Activated naive CD8-positive, alpha-beta T cell treated with anti-CD3 and anti-CD28 coated beads, Interleukin-2, amount 10 ng/mL, durations not matched to agents 7 days and 5 days (primary cell): Measurements from ENCODE around the gene WHAMM. TPM values are rescaled to one million over a fixed set of nuclear protein-coding genes. Genes with fewer than 3 reads are reported as not detected.

Source experiments
- ATAC-seq: fragments of 150-1000 bp; cut with Tn5 transposase; one replicate; pipeline ENCODE4 v1.10.0; 2021; ENCODE audit warnings: low read depth, moderate library complexity
- POLR2A ChIA-PET: fragments of 350-600 bp; sonication (Branson Sonifier 250); formaldehyde crosslinking; loops from one replicate; lab custom pipeline; 2021; ENCODE audit warnings: antibody characterized with exemption; lab: Charles Lee
- DNase-seq: peaks from one replicate; pipeline ENCODE4 v3.0.0; 2021
- H3K27ac Mint-ChIP-seq: one replicate; pipeline ENCODE4 v1.8.0; 2022; ENCODE audit warnings: mild to moderate bottlenecking, mixed read lengths
- H3K27me3 Mint-ChIP-seq: one replicate; pipeline ENCODE4 v1.8.0; 2022; ENCODE audit warnings: mild to moderate bottlenecking, moderate library complexity, mixed read lengths
- H3K36me3 Mint-ChIP-seq: one replicate; pipeline ENCODE4 v1.8.0; 2021; ENCODE audit warnings: mild to moderate bottlenecking, mixed read lengths
- H3K4me1 Mint-ChIP-seq: one replicate; pipeline ENCODE4 v1.8.0; 2021; ENCODE audit warnings: mixed read lengths
- H3K4me3 Mint-ChIP-seq: one replicate; pipeline ENCODE4 v1.8.0; 2022; ENCODE audit warnings: mild to moderate bottlenecking, moderate library complexity, mixed read lengths
- H3K9me3 Mint-ChIP-seq: one replicate; pipeline ENCODE4 v1.8.0; 2021; ENCODE audit warnings: mixed read lengths
- total RNA-seq, 2 experiments: library from RNA; stranded (reverse); gene quantifications; one replicate each; pipeline ENCODE4 v1.2.3, GENCODE V29; 2021

Gene WHAMM
- total RNA-seq, 2 experiments from 2014 or later = 18.1 to 18.2 TPM

- H3K27ac Mint-ChIP-seq = no peak overlapping the region
- DNase-seq = no peak
- POLR2A ChIA-PET = interaction anchor here (0.6 kb wide), 1 partner anchor 198 kb away, joined by 3 read pairs; no protein-coding TSS in a partner anchor
- H3K27me3 Mint-ChIP-seq = peaks cover 3% of the 10 kb centered on the region
- peaks cover 2% of the 10 kb centered on the region for H3K4me1 Mint-ChIP-seq
- H3K36me3 Mint-ChIP-seq = no peaks in the 10 kb centered on the region
- no peaks in the 10 kb centered on the region for H3K9me3 Mint-ChIP-seq
- H3K4me3 Mint-ChIP-seq = no peak overlapping the region
- no peak for ATAC-seq
These were observed 61.4 kb downstream of the WHAMM start for GRCh38 chr15:82870727-82871320.

DNA sequence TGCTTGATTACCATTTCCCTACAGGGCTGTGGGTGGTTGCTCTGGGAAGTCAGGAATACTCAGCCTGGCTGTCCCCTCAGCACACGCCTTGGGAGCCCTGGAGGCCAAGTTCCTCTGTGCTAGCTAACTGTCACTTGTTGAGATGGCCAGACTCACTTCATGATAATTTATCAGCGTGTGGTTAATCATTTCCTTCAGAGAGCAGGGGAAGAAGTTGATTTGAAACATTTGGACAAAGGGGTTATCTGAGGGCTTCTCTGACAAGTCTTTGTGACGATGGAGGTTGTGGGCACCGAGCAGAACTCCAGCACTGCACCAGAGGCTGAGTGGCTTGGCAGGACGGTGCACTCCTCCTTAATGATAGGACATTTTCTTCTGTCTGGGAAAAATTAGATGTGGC lies 61.9 kb downstream of the WHAMM start:
- peaks cover 2% of the 10 kb centered on the region for H3K4me1 Mint-ChIP-seq
- no peaks in the 10 kb centered on the region for H3K9me3 Mint-ChIP-seq
- no peak overlapping the region for H3K27ac Mint-ChIP-seq
- ATAC-seq (no peak), DNase-seq (no peak)
- no peak overlapping the region for H3K4me3 Mint-ChIP-seq
- no peaks in the 10 kb centered on the region for H3K36me3 Mint-ChIP-seq
- POLR2A ChIA-PET = no interaction called here
- H3K27me3 Mint-ChIP-seq = peaks cover 3% of the 10 kb centered on the region

DNA sequence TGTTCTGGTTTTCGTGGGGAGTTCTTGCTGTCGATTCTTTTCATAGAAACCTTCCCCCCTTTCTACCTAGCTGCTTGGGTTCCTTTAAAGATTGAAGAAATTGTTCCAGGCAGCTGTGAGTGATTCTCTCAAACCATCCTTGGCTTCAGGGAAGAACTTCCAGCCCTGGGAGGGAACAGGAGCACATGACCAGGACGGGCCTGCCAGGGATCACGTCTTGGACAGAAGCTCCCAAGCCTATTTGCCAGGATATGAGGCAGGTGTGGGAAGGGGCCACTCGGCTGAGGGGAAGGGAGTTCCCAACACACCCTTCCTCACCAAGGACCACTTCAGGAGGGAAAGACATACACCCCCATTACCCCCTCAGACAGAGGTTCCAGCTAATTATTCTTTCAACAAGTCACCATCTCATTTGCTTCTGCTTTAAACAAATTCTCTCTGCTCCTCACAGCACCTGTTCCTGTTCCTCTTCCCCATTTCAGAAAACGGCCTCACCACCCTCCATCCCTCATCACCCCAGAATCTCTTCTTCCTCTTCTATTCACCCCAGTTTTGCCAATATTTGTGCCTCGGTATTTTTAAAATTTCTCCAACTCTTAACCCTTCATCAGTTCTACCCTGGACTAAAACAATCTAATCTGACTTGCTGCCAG lies 62.5 kb downstream of the WHAMM start:
- Mint-ChIP-seq H3K9me3 (no peaks in the 10 kb centered on the region), H3K27me3 (peaks cover 3% of the 10 kb centered on the region), H3K27ac (no peak overlapping the region), H3K4me3 (no peak overlapping the region), H3K4me1 (peaks cover 2% of the 10 kb centered on the region), H3K36me3 (no peaks in the 10 kb centered on the region)
- no peak for ATAC-seq
- POLR2A ChIA-PET = no interaction called here
- DNase-seq = no peak

GRCh38 chr15:82873000-82873680 lies 63.7 kb downstream of the WHAMM start:
- POLR2A ChIA-PET = no interaction called here
- DNase-seq (no peak), ATAC-seq (no peak)
- H3K4me1 Mint-ChIP-seq = peaks cover 2% of the 10 kb centered on the region
- no peaks in the 10 kb centered on the region for H3K9me3 Mint-ChIP-seq
- peaks cover 3% of the 10 kb centered on the region for H3K27me3 Mint-ChIP-seq
- H3K36me3 Mint-ChIP-seq = no peaks in the 10 kb centered on the region
- no peak overlapping the region for H3K27ac Mint-ChIP-seq
- H3K4me3 Mint-ChIP-seq = no peak overlapping the region

GRCh38 chr15:82874267-82874666 lies 64.8 kb downstream of the WHAMM start:
- POLR2A ChIA-PET = no interaction called here
- H3K9me3 Mint-ChIP-seq = no peaks in the 10 kb centered on the region
- H3K27me3 Mint-ChIP-seq = peaks cover 3% of the 10 kb centered on the region
- no peak overlapping the region for H3K27ac Mint-ChIP-seq
- DNase-seq = no peak
- H3K4me1 Mint-ChIP-seq = peaks cover 2% of the 10 kb centered on the region
- H3K36me3 Mint-ChIP-seq = no peaks in the 10 kb centered on the region
- ATAC-seq = no peak
- no peak overlapping the region for H3K4me3 Mint-ChIP-seq

GRCh38 chr15:82874961-82875360 lies 65.5 kb downstream of the WHAMM start:
- Mint-ChIP-seq H3K27ac (no peak overlapping the region), H3K4me1 (peaks cover 2% of the 10 kb centered on the region), H3K4me3 (no peak overlapping the region), H3K36me3 (no peaks in the 10 kb centered on the region), H3K9me3 (no peaks in the 10 kb centered on the region), H3K27me3 (peaks cover 3% of the 10 kb centered on the region)
- ATAC-seq (no peak), DNase-seq (no peak)
- POLR2A ChIA-PET = no interaction called here

DNA sequence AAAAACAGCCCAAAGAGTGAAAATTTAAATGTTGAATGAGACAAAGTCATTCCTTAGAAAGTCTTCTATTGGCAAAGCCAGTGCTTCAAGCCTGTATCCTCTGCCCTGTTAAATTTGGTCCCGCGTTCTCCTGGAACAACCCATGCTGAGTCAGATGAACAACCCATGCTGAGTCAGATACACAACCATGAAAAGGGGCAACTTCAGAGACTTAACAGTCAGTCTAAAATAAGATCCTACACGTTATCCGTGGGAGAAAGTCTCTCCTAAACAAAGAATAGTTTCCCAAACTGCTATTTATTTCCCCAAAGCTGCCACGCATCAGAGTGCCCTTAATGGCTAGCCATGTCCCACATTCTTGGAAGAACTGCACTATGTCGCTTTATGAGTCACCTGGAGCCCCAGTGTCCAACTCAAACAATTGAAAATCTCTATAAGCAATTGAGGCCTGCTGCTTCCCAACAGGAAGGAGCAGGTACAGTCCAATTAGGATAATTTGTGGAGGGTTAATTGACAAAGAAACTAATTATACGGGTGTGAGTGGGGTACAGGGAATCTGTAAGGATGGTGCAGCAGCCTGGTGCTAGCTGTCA lies 66.1 kb downstream of the WHAMM start:
- Mint-ChIP-seq H3K4me3 (no peak overlapping the region), H3K27me3 (peaks cover 3% of the 10 kb centered on the region), H3K4me1 (peaks cover 2% of the 10 kb centered on the region), H3K9me3 (no peaks in the 10 kb centered on the region), H3K36me3 (no peaks in the 10 kb centered on the region), H3K27ac (no peak overlapping the region)
- POLR2A ChIA-PET = no interaction called here
- ATAC-seq = no peak
- no peak for DNase-seq

DNA sequence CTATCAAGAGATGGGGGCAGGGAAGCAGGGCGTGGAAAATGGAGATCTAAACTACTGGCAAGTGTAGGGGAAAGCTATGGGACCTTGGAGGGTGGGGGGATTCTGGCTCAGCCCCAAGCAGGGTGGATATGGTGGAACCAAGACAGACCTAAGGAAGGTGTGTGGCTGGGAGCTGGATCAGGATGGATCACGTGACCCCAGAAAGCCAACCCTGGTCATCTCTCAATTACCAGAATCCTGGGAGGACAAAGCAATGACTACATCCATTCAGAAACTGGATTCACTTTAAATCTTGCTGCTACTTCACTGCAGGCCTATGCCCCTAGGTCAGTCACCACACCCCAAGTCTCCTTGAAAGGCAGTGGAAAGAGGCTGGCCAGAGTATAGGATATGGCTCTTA lies 68.4 kb downstream of the WHAMM start:
- Mint-ChIP-seq H3K27ac (no peak overlapping the region), H3K36me3 (no peaks in the 10 kb centered on the region), H3K4me1 (no peaks in the 10 kb centered on the region), H3K4me3 (no peak overlapping the region), H3K27me3 (no peaks in the 10 kb centered on the region), H3K9me3 (no peaks in the 10 kb centered on the region)
- ATAC-seq (no peak), DNase-seq (no peak)
- POLR2A ChIA-PET = no interaction called here

GRCh38 chr15:82878325-82878724 lies 68.9 kb downstream of the WHAMM start:
- POLR2A ChIA-PET = no interaction called here
- Mint-ChIP-seq H3K4me3 (no peak overlapping the region), H3K9me3 (no peaks in the 10 kb centered on the region), H3K4me1 (no peaks in the 10 kb centered on the region), H3K36me3 (no peaks in the 10 kb centered on the region), H3K27ac (no peak overlapping the region), H3K27me3 (no peaks in the 10 kb centered on the region)
- no peak for DNase-seq
- ATAC-seq = no peak

- Mint-ChIP-seq H3K9me3 (no peaks in the 10 kb centered on the region), H3K4me1 (no peaks in the 10 kb centered on the region), H3K4me3 (no peak overlapping the region), H3K36me3 (no peaks in the 10 kb centered on the region), H3K27ac (no peak overlapping the region), H3K27me3 (no peaks in the 10 kb centered on the region)
- DNase-seq (no peak), ATAC-seq (no peak)
- POLR2A ChIA-PET = no interaction called here
These were observed 71.3 kb downstream of the WHAMM start for GRCh38 chr15:82880704-82881103.

GRCh38 chr15:82881747-82882146 lies 72.3 kb downstream of the WHAMM start:
- Mint-ChIP-seq H3K36me3 (no peaks in the 10 kb centered on the region), H3K4me1 (no peaks in the 10 kb centered on the region), H3K27me3 (no peaks in the 10 kb centered on the region), H3K27ac (no peak overlapping the region), H3K9me3 (no peaks in the 10 kb centered on the region), H3K4me3 (no peak overlapping the region)
- ATAC-seq = no peak
- no peak for DNase-seq
- POLR2A ChIA-PET = no interaction called here

DNA sequence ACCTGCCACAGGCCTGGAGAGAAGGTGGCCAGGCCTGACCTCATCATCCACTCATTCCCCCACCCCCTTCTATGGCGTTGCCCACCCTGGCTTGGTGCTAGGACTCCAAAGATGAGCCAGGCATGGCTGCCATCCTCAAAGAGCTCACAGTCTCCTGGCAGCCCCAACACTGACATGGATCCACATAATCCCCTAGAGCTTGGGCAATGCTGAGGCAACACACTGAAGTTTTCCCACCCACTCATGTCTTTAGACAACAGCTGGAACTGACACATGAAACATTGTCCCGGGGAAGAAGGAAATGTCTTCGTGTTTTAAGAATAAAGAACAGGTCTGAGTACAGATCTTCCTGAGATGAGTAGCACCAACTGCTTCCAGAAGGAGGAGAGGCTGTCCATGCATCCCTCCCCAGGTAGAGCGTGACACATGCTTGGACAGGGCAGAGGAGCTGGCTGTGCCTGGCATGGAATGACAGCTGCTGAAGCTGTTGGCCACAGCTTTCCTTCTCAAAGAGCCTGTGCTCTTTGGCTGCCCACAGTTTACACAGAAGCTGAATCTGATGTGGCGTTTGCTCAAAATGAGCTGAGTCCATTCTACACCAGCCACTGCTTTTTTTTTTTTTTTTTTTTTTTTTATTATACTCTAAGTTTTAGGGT lies 73.0 kb downstream of the WHAMM start:
- DNase-seq (no peak), ATAC-seq (no peak)
- H3K36me3 Mint-ChIP-seq = no peaks in the 10 kb centered on the region
- H3K9me3 Mint-ChIP-seq = no peaks in the 10 kb centered on the region
- H3K4me1 Mint-ChIP-seq = no peaks in the 10 kb centered on the region
- no peaks in the 10 kb centered on the region for H3K27me3 Mint-ChIP-seq
- no peak overlapping the region for H3K4me3 Mint-ChIP-seq
- POLR2A ChIA-PET = no interaction called here
- H3K27ac Mint-ChIP-seq = no peak overlapping the region
